CD14-positive monocyte (primary cell): Measurements from ENCODE around the gene C10orf71. TPM values are rescaled to one million over a fixed set of nuclear protein-coding genes. Genes with fewer than 3 reads are reported as not detected.

Experiments used
- DNase-seq, 3 donors: peaks; one replicate each; pipeline ENCODE4 v3.0.0-alpha.2; 2011 to 2022
- H2AFZ ChIP-seq: 2 replicates; pipeline ENCODE4 v1.6.0; 2012; ENCODE audit warnings: mild to moderate bottlenecking, low read depth, low read length, inconsistent platforms; ENCODE audit not compliant: insufficient read depth, poor library complexity, severe bottlenecking
- H3K27ac ChIP-seq, 2 donors: 1 replicate in 1 of 2; 2 replicates in 1 of 2; pipeline ENCODE4 v1.5.1; 2012 to 2013; ENCODE audit warnings: low read length in 2 of 2, control low read depth in 1 of 2, inconsistent platforms in 1 of 2, low read depth in 1 of 2, mild to moderate bottlenecking in 1 of 2
- H3K27me3 ChIP-seq, 2 donors: one replicate each; pipeline versions ENCODE4 v1.6.0 to v1.6.1; 2011 to 2013; ENCODE audit warnings: low read length in 2 of 2; ENCODE audit not compliant: control insufficient read depth in 2 of 2, insufficient read depth in 2 of 2
- H3K36me3 ChIP-seq, 2 donors: replicated peaks in 1 of 2; 1 replicate in 1 of 2; 2 replicates in 1 of 2; pipeline versions ENCODE4 v1.5.1 to v1.6.1; 2012 to 2013; ENCODE audit warnings: low read length in 2 of 2, control low read depth in 1 of 2, inconsistent platforms in 1 of 2, mild to moderate bottlenecking in 1 of 2; ENCODE audit not compliant: insufficient read depth in 2 of 2, control insufficient read depth in 1 of 2
- H3K4me1 ChIP-seq, 2 donors: 1 replicate in 1 of 2; 2 replicates in 1 of 2; pipeline versions ENCODE4 v1.5.1 to v1.6.1; 2012 to 2013; ENCODE audit warnings: low read length in 2 of 2, control low read depth in 1 of 2, inconsistent platforms in 1 of 2, mild to moderate bottlenecking in 1 of 2, moderate library complexity in 1 of 2; ENCODE audit not compliant: insufficient read depth in 2 of 2, control insufficient read depth in 1 of 2
- H3K4me2 ChIP-seq: replicated peaks from 2 replicates; pipeline ENCODE3; 2012; ENCODE audit warnings: low read length, moderate library complexity, mild to moderate bottlenecking; ENCODE audit not compliant: poor library complexity, severe bottlenecking; ENCODE audit errors: extremely low read depth
- H3K4me3 ChIP-seq, 3 experiments: fragments of 200-600 bp in 1 of 3; sonication (generic) in 1 of 3; replicated peaks in 1 of 3; 1 replicate in 2 of 3; 2 replicates in 1 of 3; pipeline ENCODE4 v1.5.1; 2011 to 2013; ENCODE audit warnings: low read length in 3 of 3, mild to moderate bottlenecking in 3 of 3, control low read depth in 2 of 3, low read depth in 2 of 3, inconsistent platforms in 1 of 3, moderate library complexity in 1 of 3
- H3K79me2 ChIP-seq: 2 replicates; pipeline ENCODE4 v1.6.0; 2012; ENCODE audit warnings: mild to moderate bottlenecking, control low read depth, inconsistent platforms, low read length, moderate library complexity; ENCODE audit not compliant: insufficient read depth
- H3K9ac ChIP-seq: 2 replicates; pipeline ENCODE4 v1.6.0; 2017; ENCODE audit warnings: low read length, mild to moderate bottlenecking; ENCODE audit not compliant: insufficient read depth, poor library complexity, severe bottlenecking
- H3K9me3 ChIP-seq, 2 donors: replicated peaks in 1 of 2; 1 replicate in 1 of 2; 2 replicates in 1 of 2; pipeline versions ENCODE4 v1.5.1 to v1.6.1; 2012 to 2013; ENCODE audit warnings: low read length in 2 of 2, control low read depth in 1 of 2; ENCODE audit not compliant: control insufficient read depth in 1 of 2, insufficient read depth in 1 of 2
- H4K20me1 ChIP-seq: 2 replicates; pipeline ENCODE4 v1.6.0; 2012; ENCODE audit warnings: mild to moderate bottlenecking, low read length, control low read depth, moderate library complexity; ENCODE audit not compliant: insufficient read depth
- H3K27ac Mint-ChIP-seq, 7 donors: one replicate each; pipeline ENCODE4 v1.8.0; 2020; ENCODE audit warnings: mild to moderate bottlenecking in 7 of 7, mixed read lengths in 7 of 7, moderate library complexity in 6 of 7, inconsistent platforms in 2 of 7
- H3K27me3 Mint-ChIP-seq, 3 donors: one replicate each; pipeline ENCODE4 v1.8.0; 2021 to 2022; ENCODE audit warnings: low read depth in 3 of 3, mild to moderate bottlenecking in 3 of 3, mixed read lengths in 3 of 3, moderate library complexity in 3 of 3, inconsistent platforms in 1 of 3
- H3K36me3 Mint-ChIP-seq, 2 donors: one replicate each; pipeline ENCODE4 v1.8.0; 2020; ENCODE audit warnings: mixed read lengths in 2 of 2, inconsistent platforms in 1 of 2, mild to moderate bottlenecking in 1 of 2
- H3K4me1 Mint-ChIP-seq: one replicate; pipeline ENCODE4 v1.8.0; 2020; ENCODE audit warnings: mild to moderate bottlenecking, mixed read lengths
- H3K4me3 Mint-ChIP-seq, 2 donors: one replicate each; pipeline ENCODE4 v1.8.0; 2020; ENCODE audit warnings: mild to moderate bottlenecking in 2 of 2, mixed read lengths in 2 of 2, moderate library complexity in 1 of 2
- H3K9me3 Mint-ChIP-seq, 7 donors: one replicate each; pipeline ENCODE4 v1.8.0; 2020 to 2022; ENCODE audit warnings: mixed read lengths in 7 of 7, mild to moderate bottlenecking in 6 of 7, moderate library complexity in 6 of 7, inconsistent platforms in 2 of 7
- CTCF ChIP-seq: fragments of 200-600 bp; IDR thresholded peaks from one replicate; pipeline ENCODE4 v1.8.0; 2022; ENCODE audit warnings: antibody characterized with exemption, mild to moderate bottlenecking
- WGBS: methylation state at CpG from one replicate; pipeline ENCODE4 v1.1.5; 2013; ENCODE audit warnings: missing lambda C conversion rate; ENCODE audit not compliant: insufficient coverage; 5-methylcytosine and 5-hydroxymethylcytosine counted together
- intact Hi-C, 2 donors: fragments of 100-400 bp; cut with micrococcal nuclease; formaldehyde crosslinking; loops; one replicate each; pipeline versions ENCODE4 v1.15.0 to v1.15.1; 2023
- polyA plus RNA-seq, 3 donors: library from polyadenylated mRNA; depleted of rRNA in 1 of 3; unstranded in 2 of 3; stranded (reverse) in 1 of 3; fragments of 300-500 nt in 2 of 3; fragments of >200 nt in 1 of 3; fragmentation: Illumina TruSeq in 2 of 3; gene quantifications; 1 replicate in 2 of 3; 2 replicates in 1 of 3; pipeline ENCODE4 v1.2.3, GENCODE V29; 2012 to 2021

Gene C10orf71
- polyA plus RNA-seq, 3 donors = not detected

GRCh38 chr10:49357910-49358309 is 58.9 kb downstream of the C10orf71 start:
- H3K9me3 Mint-ChIP-seq = peaks cover 0 to 6% (median 2%) of the 10 kb centered on the region in 7 donors
- H4K20me1 ChIP-seq = no peaks in the 10 kb centered on the region
- H3K9me3 ChIP-seq = no peaks in the 10 kb centered on the region
- no peaks in the 10 kb centered on the region for H3K79me2 ChIP-seq
- no peaks in the 10 kb centered on the region for H3K27me3 ChIP-seq
- H3K4me1 ChIP-seq = peaks cover 37 to 48% of the 10 kb centered on the region in 2 donors
- H3K27ac ChIP-seq = no peak overlapping the region
- DNase-seq = peak in 2 of 3 donors; percentile 10 to 20
- H3K4me1 Mint-ChIP-seq = peaks cover 46% of the 10 kb centered on the region
- peaks cover 0 to 3% of the 10 kb centered on the region in 2 donors for H3K36me3 Mint-ChIP-seq
- H3K4me3 Mint-ChIP-seq = no peak overlapping the region
- H3K27ac Mint-ChIP-seq = no peak overlapping the region
- WGBS = no CpG with 5 or more reads among the region's 2 CpGs
- H2AFZ ChIP-seq = no peak overlapping the region
- no peak for TF ChIP-seq CTCF
- no peak overlapping the region for H3K9ac ChIP-seq
- H3K27me3 Mint-ChIP-seq = peaks cover 0 to 8% (median 1%) of the 10 kb centered on the region in 3 donors
- no peak overlapping the region for H3K4me2 ChIP-seq
- H3K4me3 ChIP-seq = no peak overlapping the region
- H3K36me3 ChIP-seq = no peaks in the 10 kb centered on the region
- intact Hi-C loops = no loop called here

DNA sequence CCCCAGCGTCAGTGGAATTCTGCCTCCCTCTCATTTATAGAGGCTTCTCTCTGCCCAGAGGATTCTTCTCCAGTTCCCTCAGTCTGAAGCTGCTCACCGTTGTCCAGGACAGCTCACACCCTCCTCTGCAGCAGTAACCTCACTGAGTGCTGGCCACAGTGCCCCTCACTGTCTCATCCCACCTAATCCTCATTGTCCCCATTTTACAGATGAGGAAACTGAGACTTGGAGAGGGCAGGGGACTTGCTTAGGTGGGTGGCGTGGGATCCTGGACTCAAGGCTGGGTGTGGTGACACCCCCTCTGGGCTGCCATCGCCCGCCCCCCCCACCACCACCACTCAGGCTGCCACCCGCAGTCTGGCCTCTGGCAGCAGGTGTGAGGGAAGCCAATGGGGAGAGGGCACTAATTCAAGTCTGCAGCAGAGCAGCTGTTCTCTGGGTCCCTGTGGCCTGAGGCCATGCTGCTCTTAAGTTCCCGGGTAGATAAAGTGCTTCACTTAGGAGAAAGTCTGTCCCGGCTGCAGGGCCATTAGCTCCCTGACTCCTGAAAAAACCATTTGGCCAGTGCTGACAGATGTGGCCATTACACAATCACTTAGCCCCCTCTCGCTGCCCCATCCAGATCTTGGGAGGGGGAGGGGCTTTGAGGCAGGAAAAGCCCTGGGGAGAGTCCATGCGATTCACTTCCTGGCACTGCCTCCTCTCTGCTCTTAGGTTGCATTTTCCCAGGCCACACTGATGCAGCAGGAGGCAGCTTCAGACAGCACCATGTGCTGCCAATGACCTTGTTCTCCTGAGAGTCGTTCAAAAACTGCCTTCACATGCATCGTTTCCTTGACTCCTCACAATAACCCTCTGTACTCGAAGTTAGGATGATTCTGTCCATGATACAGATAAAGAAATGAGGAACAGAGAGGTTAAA is 60.6 kb downstream of the C10orf71 start:
- Mint-ChIP-seq H3K9me3 (peaks cover 0 to 6% (median 2%) of the 10 kb centered on the region in 7 donors), H3K4me1 (peaks cover 49% of the 10 kb centered on the region), H3K27me3 (peaks cover 0 to 10% (median 1%) of the 10 kb centered on the region in 3 donors), H3K27ac (peak overlapping the region in 3 of 7 donors; percentile 56 to 71 (median 63)), H3K4me3 (no peak overlapping the region), H3K36me3 (peaks cover 0 to 3% of the 10 kb centered on the region in 2 donors)
- peak overlapping the region; percentile 49 for H2AFZ ChIP-seq
- H3K4me3 ChIP-seq = no peak overlapping the region
- H3K27me3 ChIP-seq = no peaks in the 10 kb centered on the region
- no peaks in the 10 kb centered on the region for H4K20me1 ChIP-seq
- intact Hi-C loops = loop anchor here in 1 of 2 donors (10.0 kb wide), 1 partner anchor 45 kb away; no protein-coding TSS in a partner anchor
- peak; percentile 6 to 55 (median 8) for DNase-seq
- no peaks in the 10 kb centered on the region for H3K79me2 ChIP-seq
- H3K9ac ChIP-seq = no peak overlapping the region
- H3K4me1 ChIP-seq = peaks cover 40 to 53% of the 10 kb centered on the region in 2 donors
- no peaks in the 10 kb centered on the region for H3K36me3 ChIP-seq
- WGBS = 62% methylated on average over 5 of the region's 13 CpGs
- no peak for TF ChIP-seq CTCF
- H3K9me3 ChIP-seq = no peaks in the 10 kb centered on the region
- no peak overlapping the region for H3K27ac ChIP-seq
- H3K4me2 ChIP-seq = no peak overlapping the region
